ENCODE data around the gene PACS2.
"Not testable (repeated sequence)": the region's sequence is repeated elsewhere in the genome, so short reads cannot be mapped to it uniquely, and the experiment has no call there.

The PACS2 gene

GRCh38 chr14:105316577-105316941 lies 2.0 kb downstream of the PACS2 start:
- no peak for DNase-seq

- no peak for DNase-seq
Measured at GRCh38 chr14:105316968-105317510, 2.5 kb downstream of the PACS2 start.

- peak in 1 of 2 donors; percentile 27 for DNase-seq
Measured at GRCh38 chr14:105317546-105317945, 3.0 kb downstream of the PACS2 start.

GRCh38 chr14:105322791-105323556 lies 8.4 kb downstream of the PACS2 start:
- DNase-seq, result no peak

- no peak for DNase-seq
Measured at GRCh38 chr14:105323663-105324062, 9.1 kb downstream of the PACS2 start.

- no peak for DNase-seq
Measured at GRCh38 chr14:105324080-105324778, 9.7 kb downstream of the PACS2 start.

GRCh38 chr14:105324871-105325270 lies 10.3 kb downstream of the PACS2 start:
- no peak for DNase-seq

- no peak for DNase-seq
Measured at GRCh38 chr14:105325303-105325702, 10.8 kb downstream of the PACS2 start.

GRCh38 chr14:105325716-105326567 lies 11.4 kb downstream of the PACS2 start:
- no peak for DNase-seq

- no peak for DNase-seq
Measured at GRCh38 chr14:105326568-105326867, 12.0 kb downstream of the PACS2 start.

GRCh38 chr14:105326891-105327694 lies 12.5 kb downstream of the PACS2 start:
- DNase-seq, result no peak

GRCh38 chr14:105327695-105328045 lies 13.1 kb downstream of the PACS2 start:
- DNase-seq, result not testable (repeated sequence)

- no peak for DNase-seq
Measured at GRCh38 chr14:105328070-105328677, 13.6 kb downstream of the PACS2 start.

GRCh38 chr14:105328678-105329390 lies 14.3 kb downstream of the PACS2 start:
- no peak for DNase-seq

GRCh38 chr14:105329411-105330150 lies 15.0 kb downstream of the PACS2 start:
- no peak for DNase-seq

- DNase-seq, result no peak
Measured at GRCh38 chr14:105330491-105330895, 15.9 kb downstream of the PACS2 start.

GRCh38 chr14:105331575-105332349 lies 17.2 kb downstream of the PACS2 start:
- DNase-seq, result no peak

GRCh38 chr14:105332350-105332874 lies 17.9 kb downstream of the PACS2 start:
- DNase-seq, result no peak

- DNase-seq, result no peak
Measured at GRCh38 chr14:105333020-105333490, 18.5 kb downstream of the PACS2 start.

Data from CD4-positive, alpha-beta T cell treated with Interleukin-1 beta for 1 hour (primary cell).